DMS53 treated with DMSO at 0.1 percent for 48 hours (cell line): ENCODE measurements around the gene IRF8.

Source experiments
- DNase-seq: peaks from one replicate; lab custom pipeline; 2025; ENCODE audit not compliant: unreplicated experiment; lab: John Stamatoyannopoulos, UW

IRF8 gene

DNA sequence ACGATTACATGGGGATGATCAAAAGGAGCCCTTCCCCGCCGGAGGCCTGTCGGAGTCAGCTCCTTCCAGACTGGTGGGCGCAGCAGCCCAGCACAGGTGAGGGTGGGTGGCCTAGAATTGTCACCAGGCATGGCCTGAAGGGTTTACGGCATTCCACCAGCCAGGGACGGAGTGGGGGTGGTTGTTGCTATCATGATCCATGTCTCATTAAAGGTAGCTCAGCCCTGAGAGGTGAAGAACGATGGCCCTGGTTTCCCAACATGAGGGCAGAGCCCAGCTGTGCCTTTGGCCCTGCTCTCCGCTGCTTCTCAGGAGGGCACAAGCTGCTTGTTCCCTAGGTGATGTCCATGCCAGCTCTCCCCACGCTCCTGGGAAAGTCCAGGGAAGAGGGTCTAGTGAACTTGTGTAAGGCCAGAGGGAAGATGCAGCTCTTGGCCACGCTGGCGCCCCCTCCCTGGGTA, 14.2 kb downstream of the IRF8 start:
- no peak for DNase-seq

DNA sequence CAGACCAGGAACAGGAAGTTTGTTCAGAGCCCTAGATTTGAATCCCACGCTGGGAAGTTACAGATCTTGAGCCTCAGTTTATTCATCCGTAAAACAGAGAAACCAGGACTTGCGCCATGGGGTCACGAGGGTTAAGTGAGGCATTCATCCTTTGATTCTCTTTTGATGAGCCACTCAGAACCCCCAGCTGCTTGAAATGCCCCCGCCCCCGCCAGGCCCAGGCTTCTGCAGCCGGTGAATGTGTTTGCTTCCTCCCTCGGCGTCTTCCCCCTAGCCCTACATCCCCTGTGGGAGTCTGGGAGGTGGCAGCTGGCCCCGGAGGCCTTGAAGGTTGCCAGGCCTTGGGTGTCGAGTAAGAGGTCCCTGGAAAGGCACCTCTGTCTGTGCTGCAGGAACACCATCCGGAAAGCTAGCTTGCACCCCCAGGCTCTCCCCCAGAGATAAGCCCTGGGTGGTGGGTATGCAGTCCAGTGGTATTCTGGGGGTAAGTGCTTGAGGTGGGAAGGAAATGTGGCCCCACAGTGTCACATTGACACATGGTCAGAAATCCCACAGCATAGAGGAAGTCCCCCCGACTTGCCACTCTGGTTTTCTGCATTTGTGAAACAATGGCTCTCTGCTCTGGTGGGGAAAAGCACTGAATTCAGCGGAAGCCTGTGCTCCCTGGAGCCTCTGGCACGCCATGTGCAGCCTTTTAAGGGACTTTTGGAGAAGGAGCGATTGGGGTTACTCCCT, 14.9 kb downstream of the IRF8 start:
- DNase-seq = no peak

- no peak for DNase-seq
Observed at GRCh38 chr16:85914423-85914794, 15.4 kb downstream of the IRF8 start.

DNA sequence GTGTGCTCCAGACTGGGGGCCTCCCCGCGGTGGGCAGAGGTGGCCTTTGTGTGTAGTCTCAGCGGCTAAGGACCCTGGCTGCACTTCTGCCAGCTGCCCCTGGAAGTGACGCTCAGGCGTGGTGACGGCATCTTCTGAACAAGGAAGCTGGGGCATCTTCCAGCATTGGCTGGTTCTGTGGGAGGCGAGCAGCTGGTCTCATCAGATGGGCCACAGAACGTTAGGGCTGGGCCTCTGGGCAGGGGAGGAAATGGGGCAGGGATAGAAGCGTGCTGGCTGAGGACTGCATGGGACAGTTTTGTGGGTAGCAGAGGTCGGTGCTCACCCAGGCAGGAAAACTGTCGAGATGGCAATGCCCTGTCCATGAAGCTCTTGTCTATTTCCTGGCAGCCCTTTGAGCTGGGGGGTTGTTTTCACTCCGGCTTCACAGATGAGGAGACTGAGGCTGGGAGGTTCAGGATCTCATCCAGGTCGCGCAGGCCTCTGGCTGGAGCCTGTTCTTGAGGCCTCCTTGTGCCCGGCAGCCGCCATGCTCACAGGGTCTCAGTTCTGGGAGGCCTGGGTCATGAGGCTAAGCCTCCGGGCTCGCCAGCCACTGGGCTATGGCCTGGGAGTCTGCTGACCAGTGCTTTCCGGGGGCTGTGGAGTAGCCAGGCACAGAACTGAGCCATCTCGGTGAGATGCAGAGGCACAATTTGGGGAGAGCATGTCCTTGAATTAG, 16.3 kb downstream of the IRF8 start:
- no peak for DNase-seq

GRCh38 chr16:85916141-85916890, 17.4 kb downstream of the IRF8 start:
- DNase-seq = no peak

DNA sequence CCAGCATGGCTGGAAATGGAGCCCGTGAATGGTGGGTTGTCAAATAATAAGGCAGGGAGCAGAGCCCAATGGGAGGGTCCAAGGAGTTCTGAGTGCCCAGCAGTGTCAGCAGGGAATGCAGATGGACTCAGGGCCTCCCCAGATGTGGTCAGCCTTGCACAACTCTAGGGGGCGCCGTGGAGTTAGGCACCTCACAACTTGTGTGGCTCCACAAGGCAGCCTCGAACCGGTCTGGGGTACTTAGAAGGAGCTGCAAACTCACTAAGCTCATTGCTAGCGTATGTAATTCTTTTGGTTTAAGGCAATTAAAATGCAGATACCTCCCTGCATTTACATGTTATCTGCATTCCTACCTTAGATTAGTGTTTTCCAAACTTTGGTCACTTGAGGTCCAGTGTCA, 18.1 kb downstream of the IRF8 start:
- no peak for DNase-seq

- DNase-seq = no peak
Observed at GRCh38 chr16:85917959-85918358, 19.0 kb downstream of the IRF8 start.

GRCh38 chr16:85918436-85918835, 19.5 kb downstream of the IRF8 start:
- no peak for DNase-seq

GRCh38 chr16:85919271-85920267, 20.6 kb downstream of the IRF8 start:
- DNase-seq = no peak

DNA sequence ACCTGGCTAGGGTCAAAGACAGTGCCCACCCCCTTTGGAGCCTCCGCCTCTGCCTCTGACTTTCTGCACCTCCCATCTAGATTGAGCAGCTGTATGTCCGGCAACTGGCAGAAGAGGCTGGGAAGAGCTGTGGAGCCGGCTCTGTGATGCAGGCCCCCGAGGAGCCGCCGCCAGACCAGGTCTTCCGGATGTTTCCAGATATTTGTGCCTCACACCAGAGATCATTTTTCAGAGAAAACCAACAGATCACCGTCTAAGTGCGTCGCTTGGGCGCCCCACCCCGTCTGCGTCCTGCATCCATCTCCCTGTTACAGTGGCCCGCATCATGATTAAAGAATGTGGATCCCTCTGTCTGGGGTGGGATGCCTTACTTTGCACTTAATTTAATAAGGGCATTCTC, 22.1 kb downstream of the IRF8 start:
- DNase-seq = no peak

- no peak for DNase-seq
Observed at GRCh38 chr16:85923153-85924021, 24.4 kb downstream of the IRF8 start.

GRCh38 chr16:85924675-85925074, 25.7 kb downstream of the IRF8 start:
- no peak for DNase-seq

- no peak for DNase-seq
Observed at GRCh38 chr16:85926370-85926769, 27.4 kb downstream of the IRF8 start.

DNA sequence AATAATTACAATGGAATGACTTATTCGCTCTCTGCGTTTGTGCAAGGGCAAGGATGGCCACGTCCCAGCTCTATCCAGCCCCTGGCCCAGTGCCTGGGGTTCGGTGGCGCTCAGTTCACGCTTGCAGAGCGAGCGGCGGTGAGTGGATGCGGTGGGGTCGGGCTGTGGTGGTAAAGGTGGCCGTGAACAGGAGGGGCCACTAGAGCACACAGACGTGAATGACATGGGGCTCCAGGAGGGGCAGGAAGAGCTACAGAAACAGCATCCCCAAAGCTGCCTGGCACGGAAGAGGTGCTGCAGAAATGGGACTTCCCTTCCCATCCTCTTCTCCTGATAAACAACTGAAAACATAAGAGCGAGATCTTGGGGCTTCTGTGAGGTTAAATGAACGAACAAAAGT, 28.4 kb downstream of the IRF8 start:
- no peak for DNase-seq

DNA sequence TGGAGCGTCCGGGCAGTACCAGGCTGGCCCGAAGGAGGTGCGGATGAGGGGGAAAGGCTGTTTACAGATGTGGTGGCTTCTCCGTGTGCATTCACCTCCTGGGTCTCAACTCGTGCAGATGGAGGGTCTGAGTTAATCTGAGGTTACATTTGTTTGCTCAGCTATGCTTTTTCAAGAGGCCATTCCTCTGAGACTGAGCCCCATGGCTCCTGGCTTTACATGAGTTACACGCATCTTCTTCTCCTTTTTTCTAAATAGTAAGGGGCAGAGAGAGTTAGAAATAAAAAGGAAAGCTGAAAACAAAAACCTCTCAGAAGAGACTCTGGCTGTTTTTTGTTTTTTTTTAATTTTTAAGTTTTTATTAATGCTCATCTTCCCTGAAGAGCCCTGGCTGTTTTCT, 29.0 kb downstream of the IRF8 start:
- no peak for DNase-seq

- DNase-seq = no peak
Observed at GRCh38 chr16:85928401-85928820, 29.4 kb downstream of the IRF8 start.

DNA sequence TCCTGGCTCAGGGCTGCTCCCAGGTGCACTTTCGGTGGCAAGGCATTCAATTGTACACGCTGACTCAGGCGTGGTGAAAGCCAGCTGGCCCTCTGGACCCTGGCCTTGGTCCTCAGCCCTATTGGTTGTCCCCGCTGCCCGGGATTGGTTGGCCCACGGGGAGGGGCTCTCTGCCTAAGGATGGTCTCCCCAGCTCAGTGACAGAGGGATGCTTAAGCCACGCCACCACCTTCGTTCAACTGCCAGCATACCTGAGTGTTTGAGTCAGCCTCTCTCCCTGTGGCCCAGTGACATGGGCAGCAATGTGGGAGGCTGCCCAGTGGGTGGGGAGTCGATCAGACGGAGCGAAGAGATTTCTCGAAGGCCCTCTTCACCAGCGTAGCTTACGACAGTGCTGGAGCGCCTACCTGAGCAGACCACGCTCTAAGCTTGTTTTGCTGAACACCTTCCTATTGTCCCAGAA, 30.3 kb downstream of the IRF8 start:
- DNase-seq = no peak

DNA sequence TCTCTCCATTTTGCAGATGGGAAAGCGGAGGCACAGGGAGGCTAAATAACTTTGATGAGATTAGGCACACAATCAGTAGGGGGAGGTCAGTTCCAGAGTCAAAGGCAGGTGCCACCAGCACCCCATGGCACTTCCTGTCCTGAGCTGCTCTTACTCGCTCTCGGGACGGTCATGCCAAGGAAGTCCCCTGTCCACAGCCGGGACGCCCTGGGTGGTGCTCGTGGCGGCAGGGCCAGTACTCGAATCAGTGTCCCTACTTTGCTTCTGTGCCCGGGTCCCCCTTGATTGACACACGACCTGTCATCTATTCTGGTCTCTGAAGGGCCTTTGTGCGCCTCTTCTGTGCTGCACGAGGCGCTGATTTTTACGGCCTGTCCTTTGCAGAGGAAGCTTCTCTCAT, 31.3 kb downstream of the IRF8 start:
- no peak for DNase-seq

DNA sequence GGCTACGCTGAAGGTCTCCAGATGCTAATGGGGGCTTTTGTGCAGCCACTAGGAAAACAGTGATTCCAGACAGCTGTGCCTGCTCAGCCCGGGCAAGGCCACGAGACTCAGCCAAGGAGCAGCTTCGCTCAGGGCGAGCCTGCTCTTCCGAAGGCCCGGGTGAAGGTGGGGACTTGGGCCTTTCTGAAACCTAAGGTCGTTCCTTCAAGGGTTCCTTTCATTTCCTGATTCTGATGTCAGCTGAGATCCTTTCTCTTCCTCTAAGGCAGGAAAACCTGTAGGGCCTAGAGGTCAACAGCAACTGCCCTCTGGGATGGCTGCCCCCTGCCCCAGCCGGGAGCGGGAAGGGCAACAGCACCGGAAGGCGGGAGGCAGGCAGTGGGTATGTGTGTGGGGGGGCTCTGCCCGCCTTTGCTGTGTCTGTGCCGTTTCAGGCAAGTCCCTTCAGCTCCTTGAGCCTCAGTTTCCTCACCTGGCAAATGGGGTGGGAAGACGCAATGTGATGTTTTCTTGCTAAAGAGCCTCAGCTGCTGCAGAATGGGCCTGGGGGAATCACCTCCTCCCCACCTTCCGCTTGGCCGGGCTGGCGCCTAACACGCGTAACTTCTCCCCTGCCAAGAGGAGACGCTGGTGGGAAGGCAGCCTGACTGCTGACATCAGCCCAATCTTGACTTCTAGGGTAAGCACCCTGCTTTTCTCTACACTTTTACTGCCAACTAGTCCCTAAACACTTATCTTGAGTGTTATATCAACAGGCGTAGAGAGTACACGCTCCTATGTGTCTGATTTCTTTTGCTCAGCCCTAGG, 32.8 kb downstream of the IRF8 start:
- DNase-seq = no peak
